Measurements from ENCODE around the gene FOSL2.

Gene FOSL2

DNA sequence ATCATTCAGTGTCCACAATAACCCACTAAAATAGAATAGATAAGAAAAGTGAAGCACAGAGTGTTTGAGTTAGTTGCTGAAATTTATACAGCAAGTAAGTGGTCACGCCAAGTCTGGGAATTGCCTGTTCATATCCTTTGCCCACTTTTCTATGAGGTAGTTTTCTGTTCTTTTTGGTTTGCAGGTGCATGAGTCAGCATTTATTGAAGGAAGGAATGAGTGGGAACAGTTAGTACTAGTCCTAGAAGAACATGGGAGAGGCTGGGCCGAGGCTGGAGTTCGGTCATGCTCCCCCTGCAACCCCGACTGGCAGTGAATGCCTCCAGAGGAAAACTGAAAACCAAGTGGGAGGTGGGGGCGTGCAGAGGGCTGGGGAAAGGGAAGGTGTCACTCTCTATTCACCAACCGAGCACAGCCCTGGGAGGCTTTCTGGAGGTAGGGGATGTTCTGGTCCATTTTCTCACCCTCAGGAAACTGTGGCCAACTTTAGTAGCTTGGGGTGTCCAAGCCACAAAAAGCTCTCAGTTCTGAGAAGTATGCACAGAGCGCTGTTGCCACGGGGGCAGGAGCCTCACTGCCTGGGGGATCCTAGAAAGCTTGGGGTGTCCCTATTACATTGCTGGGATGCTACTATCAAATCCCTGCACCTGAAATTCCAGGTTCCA is 41.4 kb downstream of the FOSL2 start:
- TF ChIP-seq, protein P1, sequence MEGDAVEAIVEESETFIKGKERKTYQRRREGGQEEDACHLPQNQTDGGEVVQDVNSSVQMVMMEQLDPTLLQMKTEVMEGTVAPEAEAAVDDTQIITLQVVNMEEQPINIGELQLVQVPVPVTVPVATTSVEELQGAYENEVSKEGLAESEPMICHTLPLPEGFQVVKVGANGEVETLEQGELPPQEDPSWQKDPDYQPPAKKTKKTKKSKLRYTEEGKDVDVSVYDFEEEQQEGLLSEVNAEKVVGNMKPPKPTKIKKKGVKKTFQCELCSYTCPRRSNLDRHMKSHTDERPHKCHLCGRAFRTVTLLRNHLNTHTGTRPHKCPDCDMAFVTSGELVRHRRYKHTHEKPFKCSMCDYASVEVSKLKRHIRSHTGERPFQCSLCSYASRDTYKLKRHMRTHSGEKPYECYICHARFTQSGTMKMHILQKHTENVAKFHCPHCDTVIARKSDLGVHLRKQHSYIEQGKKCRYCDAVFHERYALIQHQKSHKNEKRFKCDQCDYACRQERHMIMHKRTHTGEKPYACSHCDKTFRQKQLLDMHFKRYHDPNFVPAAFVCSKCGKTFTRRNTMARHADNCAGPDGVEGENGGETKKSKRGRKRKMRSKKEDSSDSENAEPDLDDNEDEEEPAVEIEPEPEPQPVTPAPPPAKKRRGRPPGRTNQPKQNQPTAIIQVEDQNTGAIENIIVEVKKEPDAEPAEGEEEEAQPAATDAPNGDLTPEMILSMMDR (IDR thresholded peaks at IDR 0.05; ENCODE audit: insufficient read depth, low read depth, low read length, missing control alignments), result no peak
- DNase-seq (ENCODE audit: low read depth), result no peak
- H3K4me3 ChIP-seq (ENCODE audit: low read depth, low read length), result no peak overlapping the region

DNA sequence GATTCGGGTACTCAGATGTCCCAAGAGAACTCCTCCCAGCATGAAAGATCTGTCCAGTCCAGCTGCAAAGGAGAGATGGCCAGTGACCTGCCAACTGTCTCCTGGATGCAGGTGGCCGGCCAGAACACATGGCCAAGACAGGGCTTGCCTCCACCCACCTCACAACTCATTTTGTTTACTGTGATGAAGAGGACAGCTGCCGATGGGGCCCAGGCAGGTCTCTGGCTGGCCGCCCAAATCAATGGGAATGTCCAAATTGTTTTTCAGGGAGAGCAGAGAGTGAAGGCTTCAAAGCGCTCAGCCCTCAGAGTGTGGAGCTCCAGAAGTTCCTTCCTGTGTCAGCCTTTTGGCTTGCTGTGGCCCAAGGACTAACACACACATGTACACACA is 41.9 kb downstream of the FOSL2 start:
- TF ChIP-seq, protein P1 (IDR thresholded peaks at IDR 0.05; ENCODE audit: insufficient read depth, low read depth, low read length, missing control alignments), result no peak
- H3K4me3 ChIP-seq (ENCODE audit: low read depth, low read length), result no peak overlapping the region
- no peak for DNase-seq (ENCODE audit: low read depth)

DNA sequence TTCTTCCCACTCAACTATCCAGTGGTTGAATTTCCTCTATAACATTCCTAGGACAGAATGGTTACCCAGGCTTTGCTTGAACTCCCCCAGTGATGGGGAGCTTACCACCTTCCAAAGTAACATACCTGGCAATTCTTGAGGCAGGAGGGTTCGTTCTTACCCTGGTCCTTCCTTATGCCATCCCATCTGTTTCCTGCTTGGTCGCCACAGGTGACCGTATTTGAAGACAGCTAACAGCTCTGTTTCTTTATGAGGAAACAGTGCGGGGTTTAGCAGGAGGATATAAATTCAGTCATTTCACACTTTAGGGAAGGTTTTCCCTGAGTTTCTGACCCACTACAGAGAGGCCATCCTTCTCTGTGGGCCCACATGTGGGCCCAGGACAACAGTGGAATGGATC is 42.6 kb downstream of the FOSL2 start:
- H3K4me3 ChIP-seq (ENCODE audit: low read depth, low read length), result no peak overlapping the region
- TF ChIP-seq, protein P1 (IDR thresholded peaks at IDR 0.05; ENCODE audit: insufficient read depth, low read depth, low read length, missing control alignments), result no peak
- no peak for DNase-seq (ENCODE audit: low read depth)

DNA sequence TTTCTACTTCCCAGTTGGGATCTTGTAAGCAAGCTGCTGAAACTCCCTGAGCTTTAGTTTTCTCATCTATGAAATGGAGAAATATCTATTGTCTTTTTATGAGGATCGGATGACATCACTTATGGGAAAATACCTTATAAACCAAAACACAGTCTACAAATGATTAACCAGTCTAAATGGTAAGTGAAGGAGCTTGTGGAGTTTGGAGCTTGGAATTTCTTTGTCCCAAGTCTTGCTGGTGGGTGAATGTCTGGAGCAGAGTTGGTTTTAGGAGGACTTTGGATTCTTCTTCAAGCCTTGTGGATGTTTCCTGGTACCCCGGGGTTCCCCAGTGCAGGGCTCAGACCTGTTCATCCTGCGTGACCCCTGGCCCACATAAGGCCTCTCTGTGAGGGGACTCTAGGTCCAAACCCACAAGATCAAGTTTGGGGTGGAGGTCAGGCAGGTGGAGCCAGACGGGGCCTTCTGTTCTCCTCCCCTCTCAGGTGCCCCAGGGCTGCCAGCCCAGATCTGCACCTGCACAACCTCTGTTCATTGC is 43.2 kb downstream of the FOSL2 start:
- H3K4me3 ChIP-seq (ENCODE audit: low read depth, low read length), result no peak overlapping the region
- TF ChIP-seq, protein P1 (IDR thresholded peaks at IDR 0.05; ENCODE audit: insufficient read depth, low read depth, low read length, missing control alignments), result no peak
- no peak for DNase-seq (ENCODE audit: low read depth)

DNA sequence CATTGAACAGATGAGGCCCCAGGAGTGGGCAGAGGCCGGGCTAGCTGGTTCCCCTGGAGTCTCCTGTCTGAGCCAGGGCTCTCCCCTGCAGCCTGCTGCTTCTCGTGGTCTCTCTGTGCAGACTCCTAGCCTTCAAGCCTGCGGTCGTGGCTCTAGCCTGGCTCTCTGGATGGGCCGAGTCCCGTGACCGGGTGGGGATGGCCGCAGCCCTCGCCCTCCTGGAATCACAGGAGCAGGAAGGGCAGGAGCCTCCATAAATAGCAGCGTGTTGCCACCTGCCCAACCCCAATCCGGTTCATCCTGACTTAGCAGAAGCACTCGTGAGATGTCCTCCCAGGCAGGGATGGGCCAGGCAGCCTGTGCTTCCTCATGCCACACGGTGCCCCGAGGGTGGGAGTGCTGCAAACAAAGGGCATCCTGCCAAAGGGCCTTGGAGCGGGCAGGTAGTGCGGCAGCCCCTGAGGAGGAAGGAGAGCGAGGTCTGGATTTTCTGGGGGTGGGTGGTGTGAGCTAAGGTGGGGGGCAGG is 43.9 kb downstream of the FOSL2 start:
- DNase-seq (ENCODE audit: low read depth), result no peak
- TF ChIP-seq, protein P1 (IDR thresholded peaks at IDR 0.05; ENCODE audit: insufficient read depth, low read depth, low read length, missing control alignments), result no peak
- H3K4me3 ChIP-seq (ENCODE audit: low read depth, low read length), result no peak overlapping the region

DNA sequence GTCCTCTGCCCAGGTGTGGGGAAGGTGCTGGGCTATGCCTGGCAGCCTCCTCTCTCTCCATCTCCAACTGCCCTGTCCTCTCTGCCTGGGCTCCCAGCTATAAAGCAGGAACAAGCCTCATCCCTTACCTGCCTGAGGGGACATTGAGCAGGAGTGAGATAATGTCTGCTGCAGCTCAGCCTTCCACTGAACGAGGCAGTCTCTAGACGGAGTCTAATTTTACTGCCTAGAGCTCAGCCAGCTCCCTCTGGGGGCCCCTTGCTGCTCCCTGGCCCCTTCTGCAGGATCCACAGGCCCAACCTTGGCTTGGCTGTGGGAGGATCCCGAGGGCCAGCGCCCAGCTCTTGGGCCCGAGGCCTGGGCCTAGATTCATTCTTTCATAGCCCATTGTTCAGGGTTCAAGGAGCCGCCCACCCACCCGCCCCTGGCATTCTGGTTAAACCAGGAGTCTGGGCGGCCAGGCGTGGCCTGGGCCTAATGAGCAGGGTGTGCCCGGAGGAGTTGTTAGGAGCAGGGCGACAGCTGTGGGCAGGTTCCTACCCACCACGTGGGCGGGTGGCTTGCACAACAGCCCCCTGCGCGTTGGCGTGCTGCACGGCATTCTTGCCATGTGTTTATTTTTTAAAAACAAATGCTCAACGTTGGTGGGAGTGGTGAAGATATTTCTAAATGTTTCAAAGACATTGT is 44.6 kb downstream of the FOSL2 start:
- TF ChIP-seq, protein P1 (IDR thresholded peaks at IDR 0.05; ENCODE audit: insufficient read depth, low read depth, low read length, missing control alignments), result no peak
- no peak overlapping the region for H3K4me3 ChIP-seq (ENCODE audit: low read depth, low read length)
- DNase-seq (ENCODE audit: low read depth), result no peak
